H1 (cell line): ENCODE data around the gene AFG1L. TPM values are rescaled to one million over a fixed set of nuclear protein-coding genes. Genes with fewer than 3 reads are reported as not detected.

Source experiments
- CTCF ChIA-PET: fragments of 300-600 bp; sonication (Branson Sonifier 250); formaldehyde crosslinking; loops from one replicate; lab custom pipeline; 2021; ENCODE audit not compliant: partially characterized antibody; lab: Charles Lee
- POLR2A ChIA-PET: fragments of 300-600 bp; sonication (Branson Sonifier 250); formaldehyde crosslinking; loops from one replicate; lab custom pipeline; 2021; ENCODE audit warnings: inconsistent platforms; ENCODE audit not compliant: partially characterized antibody; lab: Charles Lee
- DNase-seq, 2 experiments: peaks; one replicate each; pipeline versions ENCODE4 v3.0.0 to v3.0.0-alpha.2; 2010 to 2022; ENCODE audit warnings: low spot score in 2 of 2, low read depth in 1 of 2, mixed read lengths in 1 of 2
- FAIRE-seq: peaks from 2 replicates; lab custom pipeline; 2011; peaks lifted over from hg19 to GRCh38; lab: Jason Lieb, UNC
- H2AFZ ChIP-seq: 2 replicates; pipeline ENCODE4 v1.8.1; 2012; ENCODE audit warnings: low read length, inconsistent platforms
- H2AK5ac ChIP-seq: 2 replicates; pipeline ENCODE4 v1.6.1; 2013; ENCODE audit warnings: low read depth, low read length
- H2BK120ac ChIP-seq: replicated peaks from 2 replicates; pipeline ENCODE3; 2013; ENCODE audit warnings: low read depth, low read length, inconsistent platforms
- H2BK12ac ChIP-seq: 2 replicates; pipeline ENCODE4 v1.6.1; 2013; ENCODE audit warnings: low read depth, low read length
- H2BK15ac ChIP-seq: 2 replicates; pipeline ENCODE4 v1.6.1; 2013; ENCODE audit warnings: low read length
- H2BK20ac ChIP-seq: 2 replicates; pipeline ENCODE4 v1.6.1; 2013; ENCODE audit warnings: low read length
- H2BK5ac ChIP-seq: 2 replicates; pipeline ENCODE4 v1.6.1; 2013; ENCODE audit warnings: low read depth, low read length
- H3K14ac ChIP-seq: 2 replicates; pipeline ENCODE4 v1.6.1; 2013; ENCODE audit warnings: inconsistent platforms; ENCODE audit not compliant: insufficient read length
- H3K18ac ChIP-seq: 2 replicates; pipeline ENCODE4 v1.6.1; 2013; ENCODE audit warnings: low read length; ENCODE audit errors: extremely low read depth
- H3K23ac ChIP-seq: 2 replicates; pipeline ENCODE4 v1.6.1; 2013; ENCODE audit warnings: inconsistent platforms; ENCODE audit not compliant: insufficient read length
- H3K23me2 ChIP-seq: 2 replicates; pipeline ENCODE4 v1.6.1; 2013; ENCODE audit warnings: low read depth, low read length
- H3K27ac ChIP-seq: 2 replicates; pipeline ENCODE4 v1.6.1; 2011; ENCODE audit warnings: low read depth, low read length, inconsistent platforms
- H3K27me3 ChIP-seq, 4 experiments: replicated peaks in 1 of 4; 1 replicate in 1 of 4; 2 replicates in 3 of 4; pipeline versions ENCODE4 v1.6.1 to v1.8.1; 2011 to 2013; ENCODE audit warnings: low read length in 3 of 4, mild to moderate bottlenecking in 3 of 4, inconsistent platforms in 2 of 4, mixed read lengths in 2 of 4, moderate library complexity in 1 of 4; ENCODE audit not compliant: control insufficient read depth in 3 of 4, insufficient read depth in 3 of 4; ENCODE audit errors: extremely low read depth in 1 of 4
- H3K36me3 ChIP-seq, 4 experiments: 2 replicates each; pipeline versions ENCODE4 v1.6.1 to v1.8.1; 2011 to 2013; ENCODE audit warnings: mild to moderate bottlenecking in 4 of 4, low read length in 3 of 4, moderate library complexity in 2 of 4, control low read depth in 1 of 4, inconsistent platforms in 1 of 4; ENCODE audit not compliant: insufficient read depth in 4 of 4, control insufficient read depth in 2 of 4
- H3K4ac ChIP-seq: replicated peaks from 2 replicates; pipeline ENCODE3; 2013; ENCODE audit warnings: low read length, low read depth, mixed read lengths, inconsistent platforms; ENCODE audit not compliant: insufficient read length
- H3K4me1 ChIP-seq, 4 experiments: replicated peaks in 1 of 4; 1 replicate in 1 of 4; 2 replicates in 3 of 4; pipeline versions ENCODE4 v1.6.1 to v1.8.1; 2011 to 2013; ENCODE audit warnings: low read length in 3 of 4, inconsistent platforms in 2 of 4, mixed read lengths in 1 of 4; ENCODE audit not compliant: insufficient read depth in 4 of 4, control insufficient read depth in 3 of 4
- H3K4me2 ChIP-seq, 2 experiments: 2 replicates each; pipeline versions ENCODE4 v1.6.1 to v1.8.1; 2011 to 2013; ENCODE audit warnings: low read depth in 2 of 2, low read length in 2 of 2, control low read depth in 1 of 2, inconsistent platforms in 1 of 2, mild to moderate bottlenecking in 1 of 2; ENCODE audit not compliant: insufficient read depth in 1 of 2
- H3K4me3 ChIP-seq, 4 experiments: fragments of 200-600, 300-600 bp in 1 of 4; sonication (generic), shearing (Covaris generic), sonication (Bioruptor Twin) in 1 of 4; 2 replicates each; pipeline versions ENCODE4 v1.5.1 to v1.8.1; 2011 to 2016; ENCODE audit warnings: low read length in 4 of 4, low read depth in 3 of 4, control low read depth in 2 of 4, inconsistent platforms in 2 of 4, mild to moderate bottlenecking in 2 of 4, mixed read lengths in 1 of 4, moderate library complexity in 1 of 4; ENCODE audit not compliant: insufficient read depth in 2 of 4; ENCODE audit errors: extremely low read depth in 1 of 4
- H3K56ac ChIP-seq: replicated peaks from 2 replicates; pipeline ENCODE3; 2013; ENCODE audit warnings: low read depth, mild to moderate bottlenecking, mixed read lengths, low read length, inconsistent platforms; ENCODE audit not compliant: insufficient read length
- H3K79me1 ChIP-seq: 2 replicates; pipeline ENCODE4 v1.6.1; 2013; ENCODE audit warnings: low read depth, low read length, control low read depth
- H3K79me2 ChIP-seq, 2 experiments: 2 replicates each; pipeline versions ENCODE4 v1.6.1 to v1.8.1; 2012 to 2013; ENCODE audit warnings: low read length in 2 of 2, mild to moderate bottlenecking in 2 of 2, inconsistent platforms in 1 of 2; ENCODE audit not compliant: insufficient read depth in 2 of 2, control insufficient read depth in 1 of 2
- H3K9ac ChIP-seq, 4 experiments: replicated peaks in 1 of 4; 1 replicate in 1 of 4; 2 replicates in 3 of 4; pipeline versions ENCODE4 v1.6.1 to v1.8.1; 2011 to 2013; ENCODE audit warnings: low read depth in 3 of 4, low read length in 3 of 4, control low read depth in 2 of 4, mild to moderate bottlenecking in 2 of 4, moderate library complexity in 2 of 4, inconsistent platforms in 1 of 4; ENCODE audit errors: extremely low read depth in 1 of 4
- H3K9me3 ChIP-seq, 2 experiments: 2 replicates each; pipeline versions ENCODE4 v1.6.1 to v1.8.1; 2012 to 2013; ENCODE audit warnings: mild to moderate bottlenecking in 2 of 2, moderate library complexity in 2 of 2, control low read depth in 1 of 2, inconsistent platforms in 1 of 2, low read depth in 1 of 2, low read length in 1 of 2, mixed read lengths in 1 of 2; ENCODE audit not compliant: insufficient read depth in 2 of 2
- H4K20me1 ChIP-seq, 2 experiments: replicated peaks in 1 of 2; 2 replicates each; pipeline versions ENCODE3 to v1.8.1; 2011 to 2013; ENCODE audit warnings: inconsistent platforms in 2 of 2, low read length in 2 of 2, mild to moderate bottlenecking in 1 of 2; ENCODE audit not compliant: insufficient read depth in 2 of 2, control insufficient read depth in 1 of 2
- H4K5ac ChIP-seq: 2 replicates; pipeline ENCODE4 v1.6.1; 2013; ENCODE audit warnings: low read length, low read depth, mixed read lengths, inconsistent platforms; ENCODE audit not compliant: insufficient read length
- H4K8ac ChIP-seq: 2 replicates; pipeline ENCODE4 v1.8.0; 2013; ENCODE audit warnings: mild to moderate bottlenecking, moderate library complexity, low read length, inconsistent platforms; ENCODE audit not compliant: insufficient read depth; ENCODE audit errors: extremely low read depth
- H4K91ac ChIP-seq: replicated peaks from 2 replicates; pipeline ENCODE3; 2013; ENCODE audit warnings: low read length, mixed read lengths, inconsistent platforms; ENCODE audit not compliant: insufficient read length
- ATF3 ChIP-seq: IDR thresholded peaks from 2 replicates; pipeline ENCODE4 v1.6.1; 2011; ENCODE audit warnings: low read depth, mild to moderate bottlenecking, low read length; ENCODE audit not compliant: insufficient read depth
- BACH1 ChIP-seq: IDR thresholded peaks from 2 replicates; pipeline ENCODE4 v1.6.1; 2012; ENCODE audit warnings: low read length, improper control_type of control experiment
- BRCA1 ChIP-seq: IDR thresholded peaks from 2 replicates; pipeline ENCODE4 v1.6.1; 2012; ENCODE audit warnings: low read depth, low read length, improper control_type of control experiment
- CHD2 ChIP-seq: IDR thresholded peaks from 2 replicates; pipeline ENCODE4 v1.6.1; 2012; ENCODE audit warnings: low read length, improper control_type of control experiment
- E2F6 ChIP-seq: IDR thresholded peaks from 2 replicates; pipeline ENCODE4 v1.6.1; 2012; ENCODE audit warnings: inconsistent platforms
- POLR2A ChIP-seq, 2 experiments: IDR thresholded peaks; 1 replicate in 1 of 2; 2 replicates in 1 of 2; pipeline ENCODE4 v1.6.1; 2011; ENCODE audit warnings: low read depth in 2 of 2, low read length in 2 of 2, mild to moderate bottlenecking in 2 of 2; ENCODE audit errors: control extremely low read depth in 1 of 2
- SAP30 ChIP-seq: fragments of 300-600 bp; sonication (generic); IDR thresholded peaks from 2 replicates; pipeline ENCODE4 v1.7.1; 2012; ENCODE audit warnings: low read length, moderate library complexity, mild to moderate bottlenecking, inconsistent platforms; ENCODE audit not compliant: insufficient read depth, insufficient replicate concordance
- SIRT6 ChIP-seq: IDR thresholded peaks from one replicate; pipeline ENCODE4 v1.7.1; 2012; ENCODE audit warnings: low read length, inconsistent platforms
- TAF1 ChIP-seq: IDR thresholded peaks from 2 replicates; pipeline ENCODE4 v1.6.1; 2011; ENCODE audit warnings: mild to moderate bottlenecking, low read depth, low read length
- TBP ChIP-seq: IDR thresholded peaks from 2 replicates; pipeline ENCODE4 v1.6.1; 2011; ENCODE audit warnings: low read depth, low read length, improper control_type of control experiment
- TEAD4 ChIP-seq: IDR thresholded peaks from 2 replicates; pipeline ENCODE4 v1.6.1; 2012; ENCODE audit warnings: low read depth, low read length, inconsistent platforms, mixed read lengths
- USF2 ChIP-seq: IDR thresholded peaks from 2 replicates; pipeline ENCODE4 v1.6.1; 2011; ENCODE audit warnings: low read length, improper control_type of control experiment
- WGBS, 2 experiments: shearing (Covaris generic) in 1 of 2; methylation state at CpG; one replicate each; pipeline versions ENCODE4 v1.1.6 to v1.1.7; 2013 to 2015; ENCODE audit warnings: low lambda C conversion rate in 2 of 2, mixed read lengths in 2 of 2, inconsistent platforms in 1 of 2, low coverage in 1 of 2, missing lambda C conversion rate in 1 of 2; ENCODE audit not compliant: insufficient replicate concordance in 2 of 2, insufficient coverage in 1 of 2, insufficient read length in 1 of 2; ENCODE audit errors: extremely low coverage in 1 of 2, missing lambda C conversion rate in 1 of 2; 5-methylcytosine and 5-hydroxymethylcytosine counted together
- polyA plus RNA-seq, 7 experiments: library from polyadenylated mRNA; depleted of rRNA in 3 of 7; stranded (reverse) in 5 of 7; unstranded in 2 of 7; fragments of >200 nt in 5 of 7; fragments of 200-250 nt in 2 of 7; gene quantifications; 1 replicate in 5 of 7; 2 replicates in 1 of 7; 4 replicates in 1 of 7; pipeline versions ENCODE4 v1.2.1 to v1.2.3, GENCODE V29; 2011 to 2013; ENCODE audit warnings: missing spikeins in 2 of 7, mixed read lengths in 2 of 7
- total RNA-seq: library from RNA; stranded (reverse); fragmentation: NEBNext Ultra II Directional; extraction: Animal tissue kit (Norgen Biotek cat#: 25700); gene quantifications from 2 replicates; pipeline ENCODE4 v1.2.1, GENCODE V29; 2021

Gene AFG1L
- total and polyA plus RNA-seq, 2 of the 8 experiments (the other 6 are each of a cell fraction or from before 2014, with no cell fraction given): 0.98 to 5.7 TPM

GRCh38 chr6:108253241-108253640 lies 41.6 kb upstream of the AFG1L start:
- Histone ChIP-seq H2AK5ac (no peak overlapping the region), H3K27ac (no peak overlapping the region), H3K79me1 (peaks cover 3% of the 10 kb centered on the region; the same call in 1 of the 2 replicates), H3K56ac (no peak overlapping the region), H3K4me1 (no peaks in the 10 kb centered on the region), H4K20me1 (no peaks in the 10 kb centered on the region), H4K91ac (no peak overlapping the region), H2BK5ac (no peak overlapping the region), H3K23ac (no peak overlapping the region), H3K27me3 (no peaks in the 10 kb centered on the region), H3K23me2 (no peaks in the 10 kb centered on the region), H3K9me3 (no peaks in the 10 kb centered on the region), H4K5ac (no peak overlapping the region), H2BK20ac (no peak overlapping the region), H3K4me3 (no peak overlapping the region), H3K4me2 (no peak overlapping the region), H3K79me2 (peaks cover 0 to 33% of the 10 kb centered on the region in 2 experiments; a peak in 2 of 4 replicates), H4K8ac (no peak overlapping the region), H3K4ac (no peak overlapping the region), H2AFZ (no peak overlapping the region), H3K9ac (no peak overlapping the region), H3K14ac (no peak overlapping the region), H2BK15ac (no peak overlapping the region), H2BK120ac (no peak overlapping the region), H3K36me3 (no peaks in the 10 kb centered on the region), H2BK12ac (no peak overlapping the region), H3K18ac (no peak overlapping the region)
- 91% methylated on average over 1 of the region's 1 CpG; no CpG with 5 or more reads in 1 of the 2 experiments for WGBS, 2 experiments
- TF ChIP-seq CHD2 (no peak), BACH1 (no peak), POLR2A (IDR thresholded peaks at IDR 0.05; ENCODE audit: control extremely low read depth in 1 of 2, low read depth in 2 of 2, low read length in 2 of 2) (no peak), TAF1 (no peak), E2F6 (no peak), ATF3 (no peak), TEAD4 (no peak), BRCA1 (no peak), SAP30 (no peak), TBP (no peak), SIRT6 (no peak), USF2 (no peak)
- ChIA-PET POLR2A (interaction anchor here (0.7 kb wide), 1 partner anchor 280 kb away, joined by 3 read pairs; no protein-coding TSS in a partner anchor), CTCF (interaction anchor here (0.7 to 5.0 kb wide), 6 partner anchors 21 to 266 kb away, joined by 3 to 52 read pairs (median 4); no protein-coding TSS in a partner anchor)
- no peak for FAIRE-seq
- DNase-seq: no peak
